SK-N-SH (cell line): ENCODE data around the gene TRIM8. TPM values are rescaled to one million over a fixed set of nuclear protein-coding genes. Genes with fewer than 3 reads are reported as not detected.

Source experiments
- CTCF ChIA-PET: fragments of 300-600, 350-600 bp; formaldehyde crosslinking; extraction: SDS; loops from one replicate; lab custom pipeline; 2021; lab: Yijun Ruan, JAX
- POLR2A ChIA-PET: fragments of 350-600 bp; sonication (Branson Sonifier 250); formaldehyde crosslinking; extraction: SDS; loops from one replicate; lab custom pipeline; 2020; ENCODE audit warnings: antibody characterized with exemption, inconsistent platforms; lab: Yijun Ruan, JAX
- DNase-seq: peaks from one replicate; pipeline ENCODE4 v3.0.0; 2012
- H2AFZ ChIP-seq: fragments of 200-600 bp; sonication (generic); 2 replicates; pipeline ENCODE4 v1.8.1; 2016; ENCODE audit warnings: antibody characterized with exemption, mild to moderate bottlenecking, low read depth
- H3F3A ChIP-seq: fragments of 200-600 bp; sonication (generic); replicated peaks from 2 replicates; pipeline ENCODE3; 2016; ENCODE audit warnings: antibody characterized with exemption, mild to moderate bottlenecking; ENCODE audit not compliant: insufficient read depth
- H3K27ac ChIP-seq, 2 experiments: fragments of 200-500 bp in 1 of 2; fragments of 200-600 bp in 1 of 2; sonication (Bioruptor generic) in 1 of 2; sonication (generic), shearing (Covaris generic) in 1 of 2; 2 replicates each; pipeline versions ENCODE4 v1.5.1 to v1.6.1; 2014 to 2016; ENCODE audit warnings: low read depth in 2 of 2, inconsistent platforms in 1 of 2, low read length in 1 of 2, mild to moderate bottlenecking in 1 of 2, mixed read lengths in 1 of 2
- H3K27me3 ChIP-seq: fragments of 200-600 bp; sonication (generic), shearing (Covaris generic); 2 replicates; pipeline ENCODE4 v1.6.1; 2016; ENCODE audit warnings: mixed run types; ENCODE audit not compliant: insufficient read depth
- H3K36me3 ChIP-seq, 2 experiments: fragments of 200-500 bp in 1 of 2; fragments of 200-600 bp in 1 of 2; sonication (Bioruptor generic) in 1 of 2; sonication (generic) in 1 of 2; replicated peaks in 1 of 2; 2 replicates each; pipeline versions ENCODE3 to v1.5.1; 2014 to 2016; ENCODE audit warnings: low read length in 1 of 2, mild to moderate bottlenecking in 1 of 2; ENCODE audit not compliant: insufficient read depth in 2 of 2, control insufficient read depth in 1 of 2
- H3K4me1 ChIP-seq, 2 experiments: fragments of 200-500 bp in 1 of 2; fragments of 200-600 bp in 1 of 2; sonication (Bioruptor generic) in 1 of 2; sonication (generic), shearing (Covaris generic) in 1 of 2; 2 replicates each; pipeline versions ENCODE4 v1.5.1 to v1.6.1; 2014 to 2016; ENCODE audit warnings: low read depth in 1 of 2, low read length in 1 of 2, mixed run types in 1 of 2; ENCODE audit not compliant: insufficient read depth in 2 of 2, control insufficient read depth in 1 of 2
- H3K4me2 ChIP-seq: fragments of 200-600 bp; sonication (generic), shearing (Covaris generic); 2 replicates; pipeline ENCODE4 v1.6.1; 2017; ENCODE audit warnings: mixed run types
- H3K4me3 ChIP-seq, 2 experiments: fragments of 200-500 bp in 1 of 2; fragments of 200-600 bp in 1 of 2; sonication (Bioruptor generic) in 1 of 2; sonication (generic), shearing (Covaris generic) in 1 of 2; 2 replicates each; pipeline versions ENCODE4 v1.5.1 to v1.8.1; 2014 to 2016; ENCODE audit warnings: low read depth in 2 of 2, inconsistent platforms in 1 of 2, low read length in 1 of 2, mild to moderate bottlenecking in 1 of 2, mixed read lengths in 1 of 2, moderate library complexity in 1 of 2
- H3K79me2 ChIP-seq: fragments of 200-600 bp; sonication (generic); 2 replicates; pipeline ENCODE4 v1.8.1; 2017; ENCODE audit warnings: mild to moderate bottlenecking; ENCODE audit not compliant: insufficient read depth
- H3K9ac ChIP-seq: fragments of 200-600 bp; sonication (generic); 2 replicates; pipeline ENCODE4 v1.6.1; 2017; ENCODE audit warnings: mixed run types
- H3K9me2 ChIP-seq: fragments of 200-600 bp; sonication (generic); 2 replicates; pipeline ENCODE4 v1.6.1; 2017; ENCODE audit warnings: mixed run types
- H3K9me3 ChIP-seq: fragments of 200-600 bp; sonication (generic); 2 replicates; pipeline ENCODE4 v1.6.1; 2017; ENCODE audit warnings: mixed run types, mild to moderate bottlenecking, moderate library complexity
- H4K20me1 ChIP-seq: fragments of 200-600 bp; sonication (generic); 2 replicates; pipeline ENCODE4 v1.6.1; 2017; ENCODE audit warnings: mild to moderate bottlenecking, mixed run types; ENCODE audit not compliant: insufficient read depth
- CHD2 ChIP-seq: fragments of 150-350 bp; IDR thresholded peaks from 2 replicates; pipeline ENCODE4 v1.6.1; 2018; ENCODE audit warnings: low read length; ENCODE audit not compliant: partially characterized antibody
- ELF1 ChIP-seq: IDR thresholded peaks from 2 replicates; pipeline ENCODE4 v1.4.0; 2012
- EP300 ChIP-seq, 2 experiments: IDR thresholded peaks; 2 replicates each; pipeline versions ENCODE4 v1.4.0 to v1.6.1; 2012; ENCODE audit warnings: borderline replicate concordance in 1 of 2, low read depth in 1 of 2, low read length in 1 of 2
- EZH2phosphoT487 ChIP-seq: fragments of 200-600 bp; sonication (generic); IDR thresholded peaks from 2 replicates; pipeline ENCODE4 v1.6.1; 2017; ENCODE audit warnings: low read depth, mixed run types, mild to moderate bottlenecking, antibody characterized with exemption, moderate library complexity, borderline replicate concordance
- FOXJ3 ChIP-seq: sonication (generic); formaldehyde crosslinking; IDR thresholded peaks from 2 replicates; pipeline ENCODE4 v1.5.1; 2020; ENCODE audit warnings: mild to moderate bottlenecking, missing genetic modification reagents
- GATA2 ChIP-seq: sonication (generic); formaldehyde crosslinking; IDR thresholded peaks from 2 replicates; pipeline ENCODE4 v1.5.0; 2020; ENCODE audit warnings: mild to moderate bottlenecking, missing genetic modification reagents
- MEF2A ChIP-seq: IDR thresholded peaks from 2 replicates; pipeline ENCODE4 v1.4.0; 2012; ENCODE audit warnings: low read depth, borderline replicate concordance
- POLR2AphosphoS5 ChIP-seq: IDR thresholded peaks from 2 replicates; pipeline ENCODE4 v1.6.1; 2012; ENCODE audit warnings: low read depth, low read length
- RFX5 ChIP-seq: IDR thresholded peaks from 2 replicates; pipeline ENCODE4 v1.6.1; 2012; ENCODE audit warnings: mild to moderate bottlenecking, improper control_type of control experiment, low read length
- RXRA ChIP-seq: IDR thresholded peaks from 2 replicates; pipeline ENCODE4 v1.4.0; 2012; ENCODE audit warnings: low read depth, mild to moderate bottlenecking, borderline replicate concordance
- TAF1 ChIP-seq: IDR thresholded peaks from 2 replicates; pipeline ENCODE4 v1.6.1; 2012; ENCODE audit warnings: low read depth, mild to moderate bottlenecking, low read length, moderate library complexity, borderline replicate concordance
- TEAD4 ChIP-seq: IDR thresholded peaks from 2 replicates; pipeline ENCODE4 v1.4.0; 2012; ENCODE audit warnings: mild to moderate bottlenecking, borderline replicate concordance; ENCODE audit not compliant: insufficient read depth
- YY1 ChIP-seq: IDR thresholded peaks from 2 replicates; pipeline ENCODE4 v1.4.0; 2012; ENCODE audit warnings: low read depth, mild to moderate bottlenecking
- WGBS: methylation state at CpG from one replicate; pipeline ENCODE4 v1.1.6; 2017; ENCODE audit warnings: low lambda C conversion rate; 5-methylcytosine and 5-hydroxymethylcytosine counted together
- polyA plus RNA-seq, 3 experiments: library from polyadenylated mRNA; depleted of rRNA; stranded (reverse); fragments of >200 nt; gene quantifications; 2 replicates each; pipeline ENCODE4 v1.2.3, GENCODE V29; 2012
- TF ChIP-seq, protein P1 (sequence below): fragments of 150-350 bp; IDR thresholded peaks from 2 replicates; pipeline ENCODE4 v1.6.1; 2016; ENCODE audit warnings: mild to moderate bottlenecking, low read depth, low read length
- TF ChIP-seq, protein P2 (sequence below): IDR thresholded peaks from 2 replicates; pipeline ENCODE4 v1.4.0; 2012; ENCODE audit warnings: low read depth
- TF ChIP-seq, protein P3 (sequence below): IDR thresholded peaks from 2 replicates; pipeline ENCODE4 v1.4.0; 2012; ENCODE audit warnings: low read depth, borderline replicate concordance
- TF ChIP-seq, protein P4 (sequence below): IDR thresholded peaks from 2 replicates; pipeline ENCODE4 v1.4.0; 2012; ENCODE audit warnings: low read depth, borderline replicate concordance
- TF ChIP-seq, protein P5 (sequence below): fragments of 200-600 bp; sonication (generic); IDR thresholded peaks from 2 replicates; pipeline ENCODE4 v1.6.1; 2017; ENCODE audit warnings: antibody characterized with exemption, mild to moderate bottlenecking, moderate library complexity

TRIM8 gene
- polyA plus RNA-seq, 1 of the 3 experiments (the other 2 are of a cell fraction), result 108 TPM

DNA sequence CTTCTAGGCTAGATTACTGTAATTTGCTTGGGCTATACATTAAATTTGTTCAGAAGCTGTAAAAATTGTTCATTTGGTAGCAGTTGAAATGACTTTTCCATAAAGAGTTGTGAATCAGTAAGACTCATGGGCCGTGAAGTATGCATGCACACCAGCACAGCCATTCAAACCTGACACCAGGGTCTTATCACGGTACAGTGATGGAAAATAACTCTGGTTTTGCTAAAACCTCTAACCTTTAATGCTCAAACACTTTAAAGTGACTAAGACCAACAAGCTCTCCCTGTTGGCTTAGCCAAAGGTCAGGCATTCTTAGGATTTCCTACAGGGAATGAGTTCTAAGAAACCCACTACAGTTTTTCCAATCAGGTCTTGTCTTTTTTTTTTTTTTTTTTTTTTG is 58.5 kb downstream of the TRIM8 start:
- Histone ChIP-seq H2AFZ (no peak overlapping the region), H3K27me3 (no peaks in the 10 kb centered on the region), H3K9ac (no peak overlapping the region), H3K27ac (no peak overlapping the region), H3K4me2 (no peak overlapping the region), H3K9me3 (no peaks in the 10 kb centered on the region), H3K79me2 (peaks cover 38% of the 10 kb centered on the region), H4K20me1 (no peaks in the 10 kb centered on the region), H3K9me2 (no peaks in the 10 kb centered on the region), H3K36me3 (peaks cover 13 to 16% of the 10 kb centered on the region in 2 experiments), H3F3A (peaks cover 31% of the 10 kb centered on the region), H3K4me3 (no peak overlapping the region), H3K4me1 (peaks cover 2 to 8% of the 10 kb centered on the region in 2 experiments; a peak in 3 of 4 replicates)
- no peak for DNase-seq
- TF ChIP-seq RFX5, result no peak
- no peak for TF ChIP-seq POLR2AphosphoS5
- TF ChIP-seq, protein P1, sequence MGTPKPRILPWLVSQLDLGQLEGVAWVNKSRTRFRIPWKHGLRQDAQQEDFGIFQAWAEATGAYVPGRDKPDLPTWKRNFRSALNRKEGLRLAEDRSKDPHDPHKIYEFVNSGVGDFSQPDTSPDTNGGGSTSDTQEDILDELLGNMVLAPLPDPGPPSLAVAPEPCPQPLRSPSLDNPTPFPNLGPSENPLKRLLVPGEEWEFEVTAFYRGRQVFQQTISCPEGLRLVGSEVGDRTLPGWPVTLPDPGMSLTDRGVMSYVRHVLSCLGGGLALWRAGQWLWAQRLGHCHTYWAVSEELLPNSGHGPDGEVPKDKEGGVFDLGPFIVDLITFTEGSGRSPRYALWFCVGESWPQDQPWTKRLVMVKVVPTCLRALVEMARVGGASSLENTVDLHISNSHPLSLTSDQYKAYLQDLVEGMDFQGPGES, result no peak
- TF ChIP-seq, protein P2, sequence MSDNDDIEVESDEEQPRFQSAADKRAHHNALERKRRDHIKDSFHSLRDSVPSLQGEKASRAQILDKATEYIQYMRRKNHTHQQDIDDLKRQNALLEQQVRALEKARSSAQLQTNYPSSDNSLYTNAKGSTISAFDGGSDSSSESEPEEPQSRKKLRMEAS, result no peak
- no peak for TF ChIP-seq TAF1
- no peak for TF ChIP-seq CHD2
- TF ChIP-seq MEF2A, result no peak
- TF ChIP-seq, protein P3, sequence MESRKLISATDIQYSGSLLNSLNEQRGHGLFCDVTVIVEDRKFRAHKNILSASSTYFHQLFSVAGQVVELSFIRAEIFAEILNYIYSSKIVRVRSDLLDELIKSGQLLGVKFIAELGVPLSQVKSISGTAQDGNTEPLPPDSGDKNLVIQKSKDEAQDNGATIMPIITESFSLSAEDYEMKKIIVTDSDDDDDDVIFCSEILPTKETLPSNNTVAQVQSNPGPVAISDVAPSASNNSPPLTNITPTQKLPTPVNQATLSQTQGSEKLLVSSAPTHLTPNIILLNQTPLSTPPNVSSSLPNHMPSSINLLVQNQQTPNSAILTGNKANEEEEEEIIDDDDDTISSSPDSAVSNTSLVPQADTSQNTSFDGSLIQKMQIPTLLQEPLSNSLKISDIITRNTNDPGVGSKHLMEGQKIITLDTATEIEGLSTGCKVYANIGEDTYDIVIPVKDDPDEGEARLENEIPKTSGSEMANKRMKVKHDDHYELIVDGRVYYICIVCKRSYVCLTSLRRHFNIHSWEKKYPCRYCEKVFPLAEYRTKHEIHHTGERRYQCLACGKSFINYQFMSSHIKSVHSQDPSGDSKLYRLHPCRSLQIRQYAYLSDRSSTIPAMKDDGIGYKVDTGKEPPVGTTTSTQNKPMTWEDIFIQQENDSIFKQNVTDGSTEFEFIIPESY, result no peak
- TF ChIP-seq FOXJ3 (CRISPR knock-in tag), result no peak
- no peak for TF ChIP-seq TEAD4
- TF ChIP-seq, protein P4, sequence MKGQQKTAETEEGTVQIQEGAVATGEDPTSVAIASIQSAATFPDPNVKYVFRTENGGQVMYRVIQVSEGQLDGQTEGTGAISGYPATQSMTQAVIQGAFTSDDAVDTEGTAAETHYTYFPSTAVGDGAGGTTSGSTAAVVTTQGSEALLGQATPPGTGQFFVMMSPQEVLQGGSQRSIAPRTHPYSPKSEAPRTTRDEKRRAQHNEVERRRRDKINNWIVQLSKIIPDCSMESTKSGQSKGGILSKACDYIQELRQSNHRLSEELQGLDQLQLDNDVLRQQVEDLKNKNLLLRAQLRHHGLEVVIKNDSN, result no peak
- TF ChIP-seq EZH2phosphoT487, result no peak
- no peak for TF ChIP-seq EP300 (IDR thresholded peaks at IDR 0.05; ENCODE audit: borderline replicate concordance in 1 of 2, low read depth in 1 of 2, low read length in 1 of 2)
- TF ChIP-seq, protein P5, sequence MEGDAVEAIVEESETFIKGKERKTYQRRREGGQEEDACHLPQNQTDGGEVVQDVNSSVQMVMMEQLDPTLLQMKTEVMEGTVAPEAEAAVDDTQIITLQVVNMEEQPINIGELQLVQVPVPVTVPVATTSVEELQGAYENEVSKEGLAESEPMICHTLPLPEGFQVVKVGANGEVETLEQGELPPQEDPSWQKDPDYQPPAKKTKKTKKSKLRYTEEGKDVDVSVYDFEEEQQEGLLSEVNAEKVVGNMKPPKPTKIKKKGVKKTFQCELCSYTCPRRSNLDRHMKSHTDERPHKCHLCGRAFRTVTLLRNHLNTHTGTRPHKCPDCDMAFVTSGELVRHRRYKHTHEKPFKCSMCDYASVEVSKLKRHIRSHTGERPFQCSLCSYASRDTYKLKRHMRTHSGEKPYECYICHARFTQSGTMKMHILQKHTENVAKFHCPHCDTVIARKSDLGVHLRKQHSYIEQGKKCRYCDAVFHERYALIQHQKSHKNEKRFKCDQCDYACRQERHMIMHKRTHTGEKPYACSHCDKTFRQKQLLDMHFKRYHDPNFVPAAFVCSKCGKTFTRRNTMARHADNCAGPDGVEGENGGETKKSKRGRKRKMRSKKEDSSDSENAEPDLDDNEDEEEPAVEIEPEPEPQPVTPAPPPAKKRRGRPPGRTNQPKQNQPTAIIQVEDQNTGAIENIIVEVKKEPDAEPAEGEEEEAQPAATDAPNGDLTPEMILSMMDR, result no peak
- TF ChIP-seq GATA2, result no peak
- no peak for TF ChIP-seq YY1
- TF ChIP-seq RXRA, result no peak
- no peak for TF ChIP-seq ELF1
- WGBS, result 84% methylated on average over 2 of the region's 2 CpGs
- CTCF ChIA-PET, result interaction anchor here (0.7 to 1.6 kb wide), 2 partner anchors 9 to 119 kb away, joined by 3 to 4 read pairs; no protein-coding TSS in a partner anchor
- POLR2A ChIA-PET, result no interaction called here
